ENCODE data around the gene ARHGEF6.

Gene ARHGEF6

DNA sequence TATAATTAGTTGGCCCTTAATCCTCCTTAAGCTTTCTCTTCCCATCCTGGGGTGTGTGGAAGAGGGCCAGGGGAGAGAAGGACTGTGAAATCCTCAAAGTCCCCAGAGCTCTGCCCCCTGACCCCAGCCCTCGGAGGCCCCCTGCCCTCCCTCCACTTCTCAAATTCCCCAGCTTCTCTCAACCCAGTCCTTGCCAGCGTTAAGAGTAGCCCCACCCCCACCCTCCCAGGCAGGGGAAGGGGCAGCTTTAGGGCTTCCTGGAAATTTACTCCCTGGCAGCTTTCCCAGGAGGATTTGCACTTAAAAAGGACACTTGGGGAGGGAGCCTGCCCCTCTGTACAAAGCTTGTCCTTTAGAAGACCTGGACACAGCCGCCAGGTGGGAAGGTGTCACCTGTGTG, 144.6 kb downstream of the ARHGEF6 start:
- H2AFZ ChIP-seq (ENCODE audit: low read depth, low read length, severe bottlenecking) = no peak overlapping the region
- no peaks in the 10 kb centered on the region for H3K9me3 ChIP-seq (ENCODE audit: insufficient read depth, low read length)
- H3K36me3 ChIP-seq (ENCODE audit: low read length) = no peaks in the 10 kb centered on the region
- no peaks in the 10 kb centered on the region for H4K20me1 ChIP-seq (ENCODE audit: low read depth, low read length)
- no peaks in the 10 kb centered on the region for H3K79me2 ChIP-seq (ENCODE audit: insufficient read depth, low read length)
- H3K27me3 ChIP-seq (ENCODE audit: low read length) = no peaks in the 10 kb centered on the region
- no peak overlapping the region for H3K4me2 ChIP-seq (ENCODE audit: low read depth, low read length, poor library complexity, severe bottlenecking)
- TF ChIP-seq EZH2phosphoT487 (conservative IDR thresholded peaks at IDR 0.05; ENCODE audit: low read length) = no peak
- TF ChIP-seq, protein P1, sequence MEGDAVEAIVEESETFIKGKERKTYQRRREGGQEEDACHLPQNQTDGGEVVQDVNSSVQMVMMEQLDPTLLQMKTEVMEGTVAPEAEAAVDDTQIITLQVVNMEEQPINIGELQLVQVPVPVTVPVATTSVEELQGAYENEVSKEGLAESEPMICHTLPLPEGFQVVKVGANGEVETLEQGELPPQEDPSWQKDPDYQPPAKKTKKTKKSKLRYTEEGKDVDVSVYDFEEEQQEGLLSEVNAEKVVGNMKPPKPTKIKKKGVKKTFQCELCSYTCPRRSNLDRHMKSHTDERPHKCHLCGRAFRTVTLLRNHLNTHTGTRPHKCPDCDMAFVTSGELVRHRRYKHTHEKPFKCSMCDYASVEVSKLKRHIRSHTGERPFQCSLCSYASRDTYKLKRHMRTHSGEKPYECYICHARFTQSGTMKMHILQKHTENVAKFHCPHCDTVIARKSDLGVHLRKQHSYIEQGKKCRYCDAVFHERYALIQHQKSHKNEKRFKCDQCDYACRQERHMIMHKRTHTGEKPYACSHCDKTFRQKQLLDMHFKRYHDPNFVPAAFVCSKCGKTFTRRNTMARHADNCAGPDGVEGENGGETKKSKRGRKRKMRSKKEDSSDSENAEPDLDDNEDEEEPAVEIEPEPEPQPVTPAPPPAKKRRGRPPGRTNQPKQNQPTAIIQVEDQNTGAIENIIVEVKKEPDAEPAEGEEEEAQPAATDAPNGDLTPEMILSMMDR (IDR thresholded peaks at IDR 0.05; ENCODE audit: insufficient read depth, low read length, poor library complexity, severe bottlenecking) = no peak
- H3F3A ChIP-seq (ENCODE audit: insufficient read depth) = no peaks in the 10 kb centered on the region
- H3K27ac ChIP-seq (ENCODE audit: low read depth, low read length) = no peak overlapping the region
- no peak overlapping the region for H3K9ac ChIP-seq (ENCODE audit: low read length)
- no peaks in the 10 kb centered on the region for H3K9me2 ChIP-seq (replicated peaks; ENCODE audit: insufficient read depth, low read length)
- H3K4me3 ChIP-seq (ENCODE audit: insufficient read depth, low read length, poor library complexity, severe bottlenecking) = no peak overlapping the region

DNA sequence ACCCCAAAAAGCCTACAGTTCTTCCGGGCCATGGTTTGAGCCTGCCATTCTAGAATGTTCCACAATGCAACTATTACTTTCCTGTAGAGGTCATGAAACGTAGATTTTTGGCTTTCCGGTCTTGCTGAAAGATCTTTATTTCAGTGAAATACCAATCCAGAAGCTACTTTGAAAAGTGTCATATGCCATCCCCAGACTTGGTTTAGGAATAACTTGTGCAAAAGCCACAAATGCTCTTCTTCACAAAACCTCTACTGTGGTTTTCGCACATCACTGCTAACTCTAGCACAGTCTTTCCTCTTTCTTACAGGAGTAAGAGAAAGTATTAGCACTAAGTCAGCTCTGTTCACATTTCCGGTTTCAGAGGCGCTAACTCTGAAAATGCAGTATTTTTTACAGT, 145.5 kb downstream of the ARHGEF6 start:
- H3K36me3 ChIP-seq (ENCODE audit: low read length) = no peaks in the 10 kb centered on the region
- no peak overlapping the region for H3K9ac ChIP-seq (ENCODE audit: low read length)
- H3K27ac ChIP-seq (ENCODE audit: low read depth, low read length) = no peak overlapping the region
- H4K20me1 ChIP-seq (ENCODE audit: low read depth, low read length) = no peaks in the 10 kb centered on the region
- H3K4me3 ChIP-seq (ENCODE audit: insufficient read depth, low read length, poor library complexity, severe bottlenecking) = no peak overlapping the region
- no peaks in the 10 kb centered on the region for H3K79me2 ChIP-seq (ENCODE audit: insufficient read depth, low read length)
- no peak overlapping the region for H3K4me2 ChIP-seq (ENCODE audit: low read depth, low read length, poor library complexity, severe bottlenecking)
- no peaks in the 10 kb centered on the region for H3F3A ChIP-seq (ENCODE audit: insufficient read depth)
- H3K27me3 ChIP-seq (ENCODE audit: low read length) = no peaks in the 10 kb centered on the region
- no peaks in the 10 kb centered on the region for H3K9me2 ChIP-seq (replicated peaks; ENCODE audit: insufficient read depth, low read length)
- no peaks in the 10 kb centered on the region for H3K9me3 ChIP-seq (ENCODE audit: insufficient read depth, low read length)
- H2AFZ ChIP-seq (ENCODE audit: low read depth, low read length, severe bottlenecking) = no peak overlapping the region
- TF ChIP-seq, protein P1 (IDR thresholded peaks at IDR 0.05; ENCODE audit: insufficient read depth, low read length, poor library complexity, severe bottlenecking) = no peak
- TF ChIP-seq EZH2phosphoT487 (conservative IDR thresholded peaks at IDR 0.05; ENCODE audit: low read length) = no peak

DNA sequence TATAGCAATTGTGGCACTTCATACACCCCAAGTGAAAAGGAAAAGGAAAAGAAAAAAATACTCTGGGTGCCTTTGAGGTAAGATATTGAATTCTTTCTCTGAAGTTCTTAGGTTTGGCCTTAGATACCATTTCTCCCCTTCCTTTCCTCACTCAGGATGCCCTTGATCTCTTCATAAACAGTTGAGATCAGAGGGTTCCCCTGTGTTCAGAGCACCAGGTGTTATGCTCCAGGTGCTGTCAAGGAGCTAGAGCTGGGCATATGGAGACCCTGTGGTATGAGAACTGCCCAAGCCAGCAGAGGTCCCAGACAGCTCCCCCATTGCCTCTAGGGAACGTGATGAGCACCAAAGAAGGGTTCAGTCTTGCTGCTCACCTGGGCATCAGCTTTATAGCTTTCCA, 149.9 kb downstream of the ARHGEF6 start:
- no peaks in the 10 kb centered on the region for H3K9me2 ChIP-seq (replicated peaks; ENCODE audit: insufficient read depth, low read length)
- H3K9me3 ChIP-seq (ENCODE audit: insufficient read depth, low read length) = no peaks in the 10 kb centered on the region
- H3K4me2 ChIP-seq (ENCODE audit: low read depth, low read length, poor library complexity, severe bottlenecking) = no peak overlapping the region
- H3K4me3 ChIP-seq (ENCODE audit: insufficient read depth, low read length, poor library complexity, severe bottlenecking) = no peak overlapping the region
- H3K9ac ChIP-seq (ENCODE audit: low read length) = no peak overlapping the region
- H3K27me3 ChIP-seq (ENCODE audit: low read length) = no peaks in the 10 kb centered on the region
- TF ChIP-seq, protein P1 (IDR thresholded peaks at IDR 0.05; ENCODE audit: insufficient read depth, low read length, poor library complexity, severe bottlenecking) = no peak
- TF ChIP-seq EZH2phosphoT487 (conservative IDR thresholded peaks at IDR 0.05; ENCODE audit: low read length) = no peak
- no peak overlapping the region for H3K27ac ChIP-seq (ENCODE audit: low read depth, low read length)
- no peaks in the 10 kb centered on the region for H4K20me1 ChIP-seq (ENCODE audit: low read depth, low read length)
- H3K79me2 ChIP-seq (ENCODE audit: insufficient read depth, low read length) = no peaks in the 10 kb centered on the region
- no peak overlapping the region for H2AFZ ChIP-seq (ENCODE audit: low read depth, low read length, severe bottlenecking)
- H3F3A ChIP-seq (ENCODE audit: insufficient read depth) = no peaks in the 10 kb centered on the region
- H3K36me3 ChIP-seq (ENCODE audit: low read length) = no peaks in the 10 kb centered on the region
